ENCODE data around the gene C1QTNF12.
A peak's percentile ranks its signal among the peaks of the same experiment; 100 is the strongest.

Gene C1QTNF12

DNA sequence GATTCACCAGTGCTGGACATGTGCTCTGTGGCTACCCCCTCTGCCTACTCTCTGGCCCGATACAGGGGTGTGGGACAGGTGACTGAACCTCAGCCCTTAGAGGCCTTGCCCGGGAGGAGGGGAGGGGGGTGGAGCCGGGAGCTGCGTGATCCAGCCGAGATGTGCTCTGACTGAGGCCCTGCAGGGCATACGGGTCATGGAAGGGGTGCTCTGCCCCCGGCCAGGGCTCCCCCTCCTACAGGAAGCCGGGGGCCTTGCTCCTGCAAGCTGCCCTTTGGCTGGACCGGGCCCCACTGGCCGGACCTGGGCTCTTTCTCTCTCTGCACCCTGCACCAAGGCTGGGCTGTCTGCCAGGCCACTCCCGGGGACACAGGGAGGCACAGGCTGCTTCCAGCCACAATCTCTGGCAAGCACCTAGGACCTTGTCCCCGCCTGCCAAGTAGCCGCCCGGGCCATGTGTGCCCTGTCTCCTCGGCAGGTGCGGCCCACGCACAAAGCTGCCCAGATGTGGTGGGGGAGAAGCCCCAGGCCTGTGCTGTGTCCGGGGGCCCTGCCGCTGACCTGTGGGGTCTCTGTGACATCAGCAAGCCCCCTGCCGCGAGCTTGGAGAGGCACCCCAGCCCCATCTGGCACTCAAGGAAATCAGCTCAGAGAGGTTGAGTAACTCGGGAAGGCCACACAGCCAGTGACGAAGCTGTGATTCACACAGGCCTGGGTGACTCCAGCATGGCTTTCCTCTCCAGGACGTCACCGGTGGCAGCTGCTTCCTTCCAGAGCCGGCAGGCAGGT, 35.2 kb upstream of the C1QTNF12 start:
- peak; percentile 91 for DNase-seq (ENCODE audit: low spot score)

GRCh38 chr1:1280782-1281481, 34.4 kb upstream of the C1QTNF12 start:
- DNase-seq (ENCODE audit: low spot score), result no peak

GRCh38 chr1:1279028-1279427, 32.5 kb upstream of the C1QTNF12 start:
- DNase-seq (ENCODE audit: low spot score), result no peak

GRCh38 chr1:1278620-1279019, 32.1 kb upstream of the C1QTNF12 start:
- no peak for DNase-seq (ENCODE audit: low spot score)

- DNase-seq (ENCODE audit: low spot score), result no peak
Measured at GRCh38 chr1:1275836-1276235, 29.3 kb upstream of the C1QTNF12 start.

DNA sequence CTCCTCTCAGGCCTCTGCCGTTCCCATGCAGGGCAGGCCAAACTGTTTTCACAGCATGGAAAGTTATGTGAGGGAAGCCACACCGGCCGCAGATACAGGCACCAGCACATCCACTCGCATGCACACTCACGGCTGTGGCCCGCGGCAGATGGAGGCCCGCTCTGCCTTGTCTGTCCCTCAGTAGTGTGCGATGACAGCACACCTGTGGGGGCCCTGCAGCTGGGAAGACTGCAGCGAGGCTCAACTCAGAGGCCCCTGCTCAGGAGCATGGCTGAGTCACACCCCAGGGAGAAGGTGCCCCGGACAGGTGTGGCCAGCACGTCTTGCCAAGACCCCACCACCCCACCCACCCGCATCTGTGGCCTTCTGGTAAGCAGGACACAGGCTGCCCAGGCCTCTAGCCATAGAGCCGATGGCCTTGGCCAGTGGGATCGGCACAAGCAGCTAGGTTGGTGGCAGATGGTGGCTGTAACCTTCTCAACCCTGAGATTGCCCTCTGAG, 28.5 kb upstream of the C1QTNF12 start:
- DNase-seq (ENCODE audit: low spot score), result no peak

DNA sequence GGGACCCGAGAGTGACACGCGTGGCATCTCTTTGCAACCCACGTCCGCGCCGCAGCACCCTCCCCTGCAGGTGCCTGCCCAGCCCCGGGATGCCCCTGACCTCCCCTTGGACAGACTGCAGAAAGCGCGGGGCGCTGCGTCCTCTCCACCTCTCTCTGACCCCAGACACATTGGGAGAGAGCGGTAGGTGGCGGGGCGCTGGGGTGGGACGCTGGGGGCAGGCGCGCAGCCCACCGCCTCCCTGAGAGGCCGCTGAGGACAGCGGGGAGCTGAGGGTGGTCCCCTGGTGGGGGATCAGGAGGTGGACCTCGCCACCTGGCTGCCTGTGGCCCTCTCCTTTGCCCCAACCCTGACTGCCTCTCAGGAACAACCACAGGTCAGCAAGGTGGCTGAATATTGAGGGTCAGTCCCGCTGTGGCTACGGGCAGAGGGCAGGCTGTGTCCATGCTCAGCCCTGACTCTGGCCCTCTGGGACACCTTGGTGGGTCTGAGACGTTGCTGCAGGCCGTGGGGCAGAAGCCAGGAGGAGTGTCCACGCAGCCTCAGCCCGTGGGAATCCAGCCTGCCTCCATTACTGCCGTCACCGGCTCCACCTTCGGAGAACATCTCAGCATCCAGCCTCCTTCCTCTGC, 27.9 kb upstream of the C1QTNF12 start:
- DNase-seq (ENCODE audit: low spot score), result no peak

DNA sequence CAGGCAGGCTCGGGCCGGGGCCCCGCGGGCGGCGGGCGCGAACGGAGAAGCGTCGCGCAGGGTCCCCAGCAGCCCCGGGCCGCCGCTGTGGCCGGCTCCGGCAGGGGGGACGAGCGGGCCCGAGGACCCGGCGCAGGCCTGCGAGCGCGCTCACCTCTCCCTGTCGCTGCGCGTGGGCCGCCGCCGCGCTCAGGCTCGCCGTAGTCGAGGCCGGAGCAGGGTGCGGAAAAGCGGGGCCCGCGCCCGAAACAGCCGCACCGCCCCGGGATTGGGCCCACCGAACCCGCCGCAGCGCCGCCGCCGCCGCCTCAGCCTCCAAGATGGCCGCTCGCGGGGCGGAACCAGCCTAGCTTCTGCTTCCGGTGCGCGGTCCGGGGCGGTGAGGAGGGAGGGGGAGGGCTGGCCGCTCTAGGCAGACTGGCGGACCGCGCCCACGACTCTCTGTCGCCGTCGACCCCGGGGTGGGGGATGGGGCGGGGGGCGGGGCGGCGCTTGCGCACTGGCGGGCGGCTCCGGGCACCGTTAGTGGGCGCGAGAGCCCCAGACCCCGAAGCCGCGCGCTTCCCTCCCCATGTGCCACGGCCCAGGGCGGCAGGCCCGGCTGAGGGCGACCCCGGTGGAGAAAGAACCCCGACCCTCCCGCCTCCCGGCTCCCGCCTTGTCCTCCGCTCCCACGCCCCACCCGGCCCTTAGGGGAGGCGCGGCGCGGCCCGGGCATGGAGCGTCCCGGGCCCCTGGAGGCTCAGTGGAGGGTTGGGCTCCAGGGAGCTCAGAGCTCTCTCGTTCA, 27.2 kb upstream of the C1QTNF12 start, which contains the start of gene UBE2J2:
UBE2J2 (minus strand) TSS at position 343 of the 787 bp plus-strand sequence. CDS start 5,862 bp downstream, outside the sequence.
- peak; percentile 84 for DNase-seq (ENCODE audit: low spot score)

DNA sequence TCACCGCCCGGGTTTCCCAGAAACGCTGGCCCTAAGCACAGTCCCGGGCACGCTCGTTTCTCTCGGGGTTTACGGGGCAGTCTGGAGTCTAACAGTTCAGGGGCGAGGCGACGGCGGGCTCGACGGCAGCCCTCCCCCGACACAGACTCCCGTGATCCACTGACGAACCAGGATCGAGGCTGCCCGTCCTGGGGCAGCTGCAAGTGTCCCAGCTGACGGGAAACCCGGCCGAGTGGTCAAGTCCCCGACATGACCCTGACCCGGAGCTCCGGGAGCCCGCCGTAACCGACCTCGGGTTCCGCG, 26.6 kb upstream of the C1QTNF12 start:
- DNase-seq (ENCODE audit: low spot score), result no peak

DNA sequence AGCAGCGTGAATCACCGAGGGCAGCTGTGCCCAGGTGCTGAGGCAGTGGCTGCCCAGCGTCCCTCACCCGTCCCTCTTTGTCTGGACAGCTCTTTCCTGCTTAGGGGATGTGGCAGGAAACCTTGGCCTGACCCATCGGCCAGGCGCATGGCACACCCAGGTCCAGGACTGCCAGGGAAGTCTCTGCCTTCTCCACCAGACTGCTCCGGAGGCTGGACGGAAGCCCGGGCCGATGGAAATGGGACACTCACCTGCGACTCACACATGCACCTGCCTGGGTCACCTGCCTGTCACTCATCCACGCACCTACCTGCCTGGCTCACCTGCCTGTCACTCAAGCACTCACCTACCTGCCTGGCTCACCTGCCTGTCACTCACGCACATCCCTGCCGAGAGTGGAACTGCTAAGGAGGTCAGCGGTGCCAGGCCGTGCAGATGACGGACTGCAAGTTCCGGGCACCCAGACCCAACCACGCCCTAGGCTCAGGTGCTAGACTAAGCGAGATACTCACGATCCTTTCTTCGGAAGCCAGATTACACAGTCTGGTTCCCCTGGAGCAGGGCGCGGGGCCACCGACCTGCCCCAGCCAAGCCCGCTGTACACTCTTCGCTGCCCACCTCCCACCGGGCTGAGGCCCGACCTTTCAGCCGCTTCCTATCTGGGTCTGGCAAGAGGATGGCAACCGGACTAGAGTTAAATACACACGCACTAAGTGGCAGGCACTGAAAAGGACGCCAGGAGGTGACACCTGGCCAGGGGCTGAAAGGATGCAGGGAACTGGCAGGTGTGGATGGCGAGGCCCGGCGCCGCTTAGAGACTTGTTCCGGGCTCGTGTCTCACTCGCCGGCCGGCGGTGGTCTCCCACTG, 26.1 kb upstream of the C1QTNF12 start:
- DNase-seq (ENCODE audit: low spot score), result peak; percentile 72

DNA sequence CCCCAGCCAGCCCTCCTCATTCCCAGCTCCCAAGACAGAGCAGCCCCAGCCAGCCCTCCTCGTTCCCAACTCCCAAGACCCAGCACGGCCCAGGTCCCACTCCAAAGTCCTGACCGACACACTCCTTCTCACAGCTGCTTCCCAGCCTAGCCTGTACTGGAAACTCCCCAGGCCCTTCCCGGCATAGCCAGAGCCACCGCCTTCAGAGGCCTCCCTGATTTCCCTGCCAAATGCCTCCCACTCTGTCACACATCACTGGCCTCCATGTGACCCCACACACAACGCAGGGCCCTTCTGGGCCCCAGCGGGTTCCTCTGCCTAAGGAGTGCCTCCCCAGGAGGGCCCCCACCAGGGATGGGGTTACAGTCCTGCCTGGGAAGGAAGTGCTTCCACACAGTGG, 24.3 kb upstream of the C1QTNF12 start:
- no peak for DNase-seq (ENCODE audit: low spot score)

- DNase-seq (ENCODE audit: low spot score), result no peak
Measured at GRCh38 chr1:1268284-1268682, 21.8 kb upstream of the C1QTNF12 start.

DNA sequence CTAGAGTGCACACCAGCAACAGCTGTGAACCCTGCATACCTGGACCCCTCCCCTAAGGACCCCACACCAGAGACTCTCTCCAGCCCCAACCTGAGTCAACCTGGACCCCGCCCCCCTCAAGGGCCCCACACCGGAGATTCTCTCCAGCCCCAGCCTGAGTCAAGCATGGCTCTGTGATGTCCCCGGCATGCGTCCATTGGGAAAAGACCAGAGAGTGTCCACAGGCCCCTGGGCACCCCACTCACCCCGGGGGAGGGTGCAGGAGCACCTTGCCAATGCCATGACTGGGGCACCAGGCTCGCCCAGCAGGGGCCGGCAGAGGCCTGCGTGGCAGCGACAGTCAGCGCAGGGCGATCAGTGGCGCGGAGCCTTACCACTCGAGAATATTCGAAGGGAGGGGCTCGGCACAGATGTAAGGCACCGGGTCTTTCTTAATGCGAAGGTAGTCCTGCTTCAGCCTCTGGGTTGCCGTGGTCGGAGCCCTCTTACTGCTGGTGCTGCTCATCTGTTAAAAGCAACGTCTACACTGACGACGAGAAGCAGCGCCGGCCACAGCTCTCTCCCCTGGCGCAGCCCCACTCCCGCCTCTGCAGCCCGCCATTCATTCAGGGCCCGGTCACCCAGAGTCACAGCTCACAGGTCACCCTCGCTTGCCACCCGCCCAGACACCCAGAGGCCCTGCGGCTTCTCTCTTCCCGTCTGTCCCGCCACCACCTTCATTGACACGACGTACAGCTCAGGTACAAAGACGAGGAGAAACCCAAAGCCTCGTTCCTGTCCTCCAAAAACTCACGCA, 21.2 kb upstream of the C1QTNF12 start:
- DNase-seq (ENCODE audit: low spot score), result no peak

- DNase-seq (ENCODE audit: low spot score), result peak; percentile 47
Measured at GRCh38 chr1:1264868-1265272, 18.3 kb upstream of the C1QTNF12 start.

GRCh38 chr1:1264026-1264425, 17.5 kb upstream of the C1QTNF12 start:
- DNase-seq (ENCODE audit: low spot score), result no peak

DNA sequence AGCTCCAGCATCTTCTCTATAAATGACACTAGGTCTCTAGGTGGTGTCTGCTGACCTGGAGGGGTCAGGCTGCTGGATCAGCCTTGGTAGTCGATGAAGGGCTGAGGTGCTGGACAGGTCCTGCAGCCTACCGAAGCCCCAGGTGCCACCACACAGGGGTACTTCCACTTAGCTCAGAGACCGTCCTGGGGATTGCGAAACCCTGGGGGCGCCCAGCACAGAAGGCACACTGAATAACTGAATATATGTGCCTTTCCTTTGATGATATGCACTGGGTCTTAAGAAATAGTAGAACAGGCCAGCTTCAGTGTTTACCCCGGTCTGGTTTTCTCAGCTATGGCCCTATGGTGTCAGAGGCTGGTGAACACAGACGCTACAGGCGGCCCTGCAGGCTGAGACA, 16.2 kb upstream of the C1QTNF12 start:
- DNase-seq (ENCODE audit: low spot score), result no peak

DNA sequence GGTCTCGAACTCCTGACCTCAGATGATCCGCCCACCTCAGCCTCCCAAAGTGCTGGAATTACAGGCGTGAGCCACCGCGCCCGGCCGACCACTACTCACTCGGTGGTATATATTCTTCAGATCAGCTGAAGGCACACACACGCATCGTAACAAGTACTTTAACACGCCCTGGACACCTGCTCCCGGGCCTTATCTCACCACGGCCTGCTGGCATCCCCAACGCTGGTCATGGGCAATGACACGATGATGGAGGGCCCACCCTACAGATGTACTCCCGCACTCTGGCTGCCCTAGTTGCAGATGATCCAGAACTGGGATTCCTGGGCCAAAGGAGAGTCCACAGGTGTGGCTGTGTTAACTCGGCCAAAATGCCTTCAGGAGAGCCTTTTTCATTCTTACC, 15.5 kb upstream of the C1QTNF12 start:
- no peak for DNase-seq (ENCODE audit: low spot score)

GRCh38 chr1:1260843-1261560, 14.5 kb upstream of the C1QTNF12 start:
- peak; percentile 48 for DNase-seq (ENCODE audit: low spot score)

DNA sequence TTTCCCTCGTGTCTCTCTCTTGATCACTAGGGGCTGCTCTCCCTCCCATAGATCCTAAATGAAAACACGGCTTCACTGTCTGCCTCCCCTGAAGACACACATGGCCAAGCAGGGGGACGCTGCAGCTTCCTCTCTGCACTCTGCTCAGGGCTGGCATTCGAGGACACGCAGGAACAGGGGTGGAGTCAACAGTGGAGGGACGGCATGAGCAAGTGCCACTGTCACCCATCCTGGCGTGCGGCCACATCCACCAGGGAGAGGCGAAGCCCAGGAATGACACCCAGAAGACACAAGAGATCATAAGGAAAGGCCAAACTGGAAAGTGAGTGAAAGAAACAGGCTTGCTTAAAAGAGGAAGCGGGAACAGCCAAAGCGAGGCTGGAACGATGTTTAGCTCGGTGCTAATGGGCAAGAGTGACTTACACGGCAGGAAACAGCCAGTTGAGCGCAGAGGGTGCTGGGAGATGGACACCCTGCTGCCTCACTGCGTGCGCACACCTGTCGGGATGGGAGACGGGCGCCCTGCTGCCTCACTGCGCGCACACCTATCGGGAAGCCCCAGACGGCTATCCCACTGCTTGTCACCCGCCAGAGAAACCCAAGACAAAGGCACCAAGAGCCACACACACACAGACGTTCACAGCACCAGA, 13.6 kb upstream of the C1QTNF12 start:
- DNase-seq (ENCODE audit: low spot score), result no peak
